ENCODE results near the gene SULT1C2. TPM values are rescaled to one million over a fixed set of nuclear protein-coding genes. Genes with fewer than 3 reads are reported as not detected.

SULT1C2 gene
- polyA plus RNA-seq, 4 donors = 3.2 to 70.7 (median 51.2) TPM

DNA sequence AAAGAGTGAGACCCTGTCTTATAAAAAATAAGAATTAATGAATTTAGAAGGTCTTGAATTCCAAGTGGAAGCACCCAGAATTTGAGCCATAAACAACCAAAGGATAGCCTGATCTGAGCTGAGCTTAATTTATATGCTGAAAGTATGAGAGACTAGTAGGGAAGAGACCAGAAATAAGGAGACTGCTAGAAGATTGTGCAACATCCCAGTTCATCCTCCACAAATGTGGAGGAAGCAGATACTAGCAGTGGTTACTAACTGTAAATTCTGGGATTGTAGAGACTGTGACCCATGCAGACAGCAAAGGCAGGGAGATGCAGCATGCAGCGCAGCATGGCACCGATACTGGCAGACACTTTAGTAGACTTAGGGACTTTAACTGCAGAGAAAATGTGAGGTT lies 1.5 kb upstream of the SULT1C2 start:
- DNase-seq (ENCODE audit: low read depth in 4 of 4, low spot score in 3 of 4) = no peak

GRCh38 chr2:108293850-108294249 lies 5.2 kb downstream of the SULT1C2 start:
- DNase-seq (ENCODE audit: low read depth in 4 of 4, low spot score in 3 of 4) = no peak

DNA sequence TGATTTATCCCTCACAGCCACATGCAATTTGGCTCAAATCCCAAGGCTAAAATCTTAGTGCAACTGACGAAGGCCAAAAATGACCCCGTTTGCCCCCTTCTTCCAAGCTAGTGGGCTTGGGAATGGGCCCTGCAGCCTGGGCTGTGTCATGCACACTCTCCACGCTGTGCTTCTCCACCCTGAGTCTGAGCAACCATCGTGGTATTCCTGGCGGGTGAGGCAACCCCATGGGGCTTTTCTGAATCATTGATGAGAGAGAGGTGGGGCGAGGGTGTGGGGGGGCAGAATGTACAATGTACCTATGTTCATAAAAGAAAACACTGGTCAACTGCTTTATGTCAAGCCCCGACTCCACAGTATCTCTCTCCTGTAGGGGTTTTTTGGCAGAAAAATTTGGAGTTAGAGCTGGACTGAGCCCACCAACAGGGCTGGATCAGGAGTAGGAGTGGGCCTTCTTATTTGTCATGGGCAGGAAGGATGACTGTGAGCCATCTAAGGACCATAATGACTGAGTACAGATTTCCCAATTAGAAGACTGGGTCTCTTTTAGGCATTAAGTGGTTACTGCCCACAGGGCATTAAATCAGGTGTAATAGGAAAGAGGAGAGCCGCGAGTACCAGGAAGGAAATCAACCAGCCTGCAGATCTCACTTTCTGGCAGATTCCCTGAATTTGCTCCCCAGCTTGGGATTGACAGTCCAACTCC lies 8.9 kb downstream of the SULT1C2 start:
- no peak for DNase-seq (ENCODE audit: low read depth in 4 of 4, low spot score in 3 of 4)

DNA sequence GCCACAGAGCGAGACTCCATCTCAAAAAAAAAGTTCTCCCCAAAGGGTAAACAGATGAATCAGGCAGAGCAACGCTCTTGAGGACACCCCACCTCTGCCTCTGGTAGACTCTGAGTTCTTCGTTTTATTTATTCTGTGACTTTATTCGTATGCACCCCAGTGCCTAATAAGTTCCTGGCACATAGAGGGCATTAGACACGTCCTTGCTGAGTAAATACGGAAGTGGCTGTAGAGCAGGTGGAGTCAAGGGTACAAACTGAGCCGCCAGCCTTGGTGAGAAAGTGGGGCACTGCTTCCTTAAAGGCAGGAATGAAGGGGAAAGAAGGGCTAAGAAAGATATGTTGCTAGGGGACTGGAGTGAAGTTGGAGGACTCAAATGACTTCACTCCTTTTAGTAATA lies 12.9 kb downstream of the SULT1C2 start:
- DNase-seq (ENCODE audit: low read depth in 4 of 4, low spot score in 3 of 4) = no peak

- no peak for DNase-seq (ENCODE audit: low read depth in 4 of 4, low spot score in 3 of 4)
Observed at GRCh38 chr2:108304975-108305374, 16.3 kb downstream of the SULT1C2 start.

- no peak for DNase-seq (ENCODE audit: low read depth in 4 of 4, low spot score in 3 of 4)
Observed at GRCh38 chr2:108305901-108306300, 17.2 kb downstream of the SULT1C2 start.

GRCh38 chr2:108309903-108310302 lies 21.2 kb downstream of the SULT1C2 start:
- DNase-seq (ENCODE audit: low read depth in 4 of 4, low spot score in 3 of 4) = no peak

DNA sequence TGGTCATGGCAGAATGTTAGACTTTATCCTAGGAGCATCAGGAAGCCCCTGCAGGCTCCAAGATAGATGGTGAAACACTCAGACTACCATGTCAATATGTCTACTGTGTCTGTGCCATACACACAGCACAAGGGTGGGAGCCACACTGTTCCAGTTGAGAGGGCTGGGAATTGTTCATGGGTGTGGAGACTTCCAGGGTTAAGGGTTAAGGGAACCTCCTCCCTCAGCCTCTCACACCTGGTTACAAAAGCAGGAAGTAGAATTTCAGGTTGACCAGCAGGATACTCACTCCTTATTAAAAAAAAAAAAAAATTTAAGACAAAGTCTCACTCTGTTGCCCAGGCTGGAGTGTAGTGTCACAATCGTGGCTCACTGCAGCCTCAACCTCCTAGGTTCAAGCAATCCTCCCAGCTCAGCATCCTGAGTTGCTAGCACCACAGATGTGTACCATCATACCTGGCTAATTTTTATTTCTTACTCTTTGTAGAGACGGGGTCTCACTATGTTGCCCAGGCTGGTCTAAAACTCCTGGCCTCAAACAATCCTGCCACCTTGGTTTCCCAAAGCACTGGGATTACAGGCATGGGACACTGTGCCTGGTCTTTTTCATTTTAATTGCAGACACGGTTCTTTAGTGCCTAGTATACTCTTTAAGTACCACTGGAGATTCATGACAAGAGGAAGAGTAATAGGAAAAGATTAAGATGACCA lies 26.0 kb downstream of the SULT1C2 start:
- DNase-seq (ENCODE audit: low read depth in 4 of 4, low spot score in 3 of 4) = no peak

DNA sequence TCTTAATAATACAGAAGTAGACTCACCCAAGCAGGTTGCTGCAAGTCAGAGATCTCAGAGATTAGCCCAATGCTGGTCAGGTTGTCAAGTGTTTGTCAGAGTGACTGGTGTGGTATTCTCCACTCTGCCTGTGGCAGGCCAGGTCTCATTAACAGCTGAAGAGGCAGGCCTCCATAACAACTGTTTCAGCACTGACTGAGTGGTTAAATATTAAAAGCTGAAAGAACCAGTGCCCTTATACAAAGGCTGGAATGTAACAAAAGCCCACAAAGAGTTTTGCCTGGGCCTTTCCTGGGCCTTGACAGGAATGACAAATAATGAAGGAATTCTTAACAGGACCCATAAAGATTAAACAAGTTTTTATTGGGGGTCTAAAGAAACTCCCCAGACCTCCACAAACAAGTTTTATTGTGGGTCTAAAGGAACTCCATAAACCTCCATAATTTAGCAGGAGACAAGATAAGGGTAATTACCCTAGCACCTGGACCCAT lies 26.8 kb downstream of the SULT1C2 start:
- peak in 2 of 4 donors; percentile 20 to 39 for DNase-seq (ENCODE audit: low read depth in 4 of 4, low spot score in 3 of 4)

GRCh38 chr2:108316033-108316432 lies 27.3 kb downstream of the SULT1C2 start:
- no peak for DNase-seq (ENCODE audit: low read depth in 4 of 4, low spot score in 3 of 4)

GRCh38 chr2:108316461-108317258 lies 28.0 kb downstream of the SULT1C2 start:
- DNase-seq (ENCODE audit: low read depth in 4 of 4, low spot score in 3 of 4) = peak in 2 of 4 donors; percentile 29 to 43

DNA sequence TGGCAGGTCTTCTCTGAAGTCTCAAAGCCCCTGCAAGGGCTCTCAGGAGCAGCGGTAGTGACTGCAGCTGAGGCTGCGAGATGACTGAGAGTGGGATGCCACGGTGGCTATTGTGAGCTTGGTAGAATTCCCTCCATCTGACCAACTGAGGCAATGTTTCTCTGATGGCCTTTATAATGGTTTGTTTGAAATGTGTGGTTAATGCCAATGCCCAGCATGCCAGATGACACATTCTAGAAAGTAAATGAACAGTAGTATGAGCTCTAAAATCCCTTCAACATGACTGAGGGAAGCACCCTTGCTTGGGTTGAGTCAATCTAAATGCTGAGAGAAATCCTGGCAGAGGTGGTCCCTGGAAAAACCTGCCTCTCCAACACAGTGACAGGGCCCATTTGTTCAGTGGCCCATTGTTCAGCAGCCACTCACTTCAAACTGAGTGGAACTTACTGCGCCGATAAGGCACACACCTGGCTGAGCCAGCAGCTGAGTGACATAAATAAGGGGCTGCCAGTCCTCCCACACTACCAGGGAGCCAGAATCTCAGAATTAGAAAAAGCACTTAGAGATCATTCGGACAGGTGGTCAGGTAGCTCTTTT lies 31.7 kb downstream of the SULT1C2 start:
- DNase-seq (ENCODE audit: low read depth in 4 of 4, low spot score in 3 of 4) = no peak

GRCh38 chr2:108323619-108324018 lies 34.9 kb downstream of the SULT1C2 start:
- DNase-seq (ENCODE audit: low read depth in 4 of 4, low spot score in 3 of 4) = no peak

DNA sequence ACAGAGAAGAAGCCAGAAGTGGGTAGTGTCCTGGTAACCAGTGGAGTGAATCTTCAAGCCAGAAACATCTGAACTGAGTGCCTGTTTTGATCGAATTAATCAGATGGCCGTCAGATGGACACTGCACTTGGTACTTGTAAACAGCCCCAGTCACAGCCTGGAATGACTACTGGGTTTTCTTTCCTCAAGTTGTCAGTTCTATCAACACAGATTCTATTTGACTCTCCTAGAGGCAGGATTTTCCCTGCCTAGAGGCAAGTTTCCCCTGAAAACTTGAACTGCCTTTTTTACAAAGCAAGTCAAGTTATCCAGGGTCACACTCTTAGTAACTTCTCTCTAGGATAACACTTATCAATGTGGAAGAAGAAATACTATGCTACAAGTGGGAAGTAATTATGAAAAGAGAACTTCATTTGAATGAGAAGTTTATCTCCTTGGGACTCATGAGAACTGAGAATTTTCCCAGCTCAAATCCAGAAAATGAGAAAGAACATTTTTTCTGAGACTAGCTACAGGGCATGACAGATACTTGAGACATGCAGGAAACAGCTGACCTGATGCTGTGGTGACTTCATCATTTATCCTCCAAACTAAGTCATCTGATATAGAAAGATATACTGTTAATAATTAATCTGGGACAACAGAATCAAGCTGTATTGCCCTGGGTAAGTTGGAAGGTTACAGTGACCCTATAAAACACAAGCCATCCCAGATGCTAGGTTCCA lies 36.0 kb downstream of the SULT1C2 start:
- DNase-seq (ENCODE audit: low read depth in 4 of 4, low spot score in 3 of 4) = no peak

DNA sequence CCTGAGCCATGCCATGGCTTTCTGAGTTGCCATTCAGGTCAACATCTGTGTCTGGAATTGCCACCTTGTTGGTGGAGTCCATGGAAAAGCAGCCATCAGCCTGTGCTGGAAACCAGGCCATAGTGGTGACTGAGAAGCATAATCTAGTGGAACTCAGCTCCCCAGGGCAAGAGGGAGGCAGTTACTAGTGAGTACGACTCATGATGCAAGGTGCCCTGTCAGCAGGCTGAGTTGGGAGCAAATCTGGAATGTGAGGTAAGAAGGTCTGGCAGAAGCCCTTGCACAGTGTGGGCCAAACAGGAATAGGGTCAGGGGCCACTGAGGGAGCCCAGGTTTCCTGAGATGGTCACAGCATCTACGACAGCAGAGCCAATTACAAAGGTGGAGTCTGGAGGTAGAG lies 37.1 kb downstream of the SULT1C2 start:
- DNase-seq (ENCODE audit: low read depth in 4 of 4, low spot score in 3 of 4) = no peak

- DNase-seq (ENCODE audit: low read depth in 4 of 4, low spot score in 3 of 4) = no peak
Observed at GRCh38 chr2:108329771-108330170, 41.1 kb downstream of the SULT1C2 start.

DNA sequence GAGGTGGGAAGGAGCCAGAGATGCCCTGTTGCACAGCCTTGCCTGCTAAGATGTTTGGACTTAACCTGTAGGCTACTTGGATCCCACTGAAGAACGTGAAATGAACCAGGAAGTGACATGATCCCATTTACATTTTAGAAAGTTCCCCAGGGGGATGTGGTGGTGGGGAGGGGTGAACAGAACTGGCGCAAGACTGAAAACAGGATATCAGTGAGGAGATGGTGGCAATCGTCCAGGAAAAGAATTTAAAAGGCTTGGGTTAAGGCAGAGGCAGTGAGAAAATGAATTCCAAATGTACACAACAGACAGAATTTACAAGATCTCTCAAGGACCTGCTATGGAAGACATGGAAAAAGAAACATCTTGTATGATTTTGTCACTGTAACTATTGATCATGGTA lies 42.3 kb downstream of the SULT1C2 start:
- DNase-seq (ENCODE audit: low read depth in 4 of 4, low spot score in 3 of 4) = no peak

- DNase-seq (ENCODE audit: low read depth in 4 of 4, low spot score in 3 of 4) = no peak
Observed at GRCh38 chr2:108345951-108346350, 57.3 kb downstream of the SULT1C2 start.

- DNase-seq (ENCODE audit: low read depth in 4 of 4, low spot score in 3 of 4) = no peak
Observed at GRCh38 chr2:108346827-108347226, 58.1 kb downstream of the SULT1C2 start.

GRCh38 chr2:108347786-108348185 lies 59.1 kb downstream of the SULT1C2 start:
- DNase-seq (ENCODE audit: low read depth in 4 of 4, low spot score in 3 of 4) = no peak

Measured in left renal pelvis (tissue), 4 donors.